ENCODE results near the gene USP37. TPM values are rescaled to one million over a fixed set of nuclear protein-coding genes. Genes with fewer than 3 reads are reported as not detected.

Gene USP37
- total RNA-seq, 1 experiment from 2014 or later = 15.9 TPM

- DNase-seq (ENCODE audit: low read depth) = no peak
Observed at GRCh38 chr2:218474527-218474926, 93.6 kb downstream of the USP37 start.

GRCh38 chr2:218472988-218473387 is 95.2 kb downstream of the USP37 start:
- no peak for DNase-seq (ENCODE audit: low read depth)

GRCh38 chr2:218471982-218472381 is 96.2 kb downstream of the USP37 start:
- no peak for DNase-seq (ENCODE audit: low read depth)

DNA sequence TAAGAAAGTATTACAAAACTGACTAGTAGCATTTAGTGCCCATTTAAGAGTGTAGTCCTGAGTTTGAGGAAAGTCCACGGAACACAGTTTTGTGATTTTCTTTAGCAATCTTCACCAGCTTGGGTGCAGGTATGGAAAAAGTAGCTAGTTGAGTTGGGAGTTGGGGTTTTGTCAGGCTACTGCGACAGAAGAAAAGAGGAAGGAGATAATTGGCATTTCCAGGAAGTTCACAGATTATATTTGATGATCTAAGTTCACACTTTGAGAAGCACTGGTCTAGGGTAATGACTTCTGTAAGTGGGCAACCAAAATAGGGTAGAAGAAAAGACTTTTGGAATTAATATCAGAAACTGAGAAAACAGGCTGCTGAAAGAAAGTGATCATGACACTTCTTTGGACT is 97.1 kb downstream of the USP37 start:
- DNase-seq (ENCODE audit: low read depth) = no peak

- DNase-seq (ENCODE audit: low read depth) = no peak
Observed at GRCh38 chr2:218470448-218470847, 97.7 kb downstream of the USP37 start.

DNA sequence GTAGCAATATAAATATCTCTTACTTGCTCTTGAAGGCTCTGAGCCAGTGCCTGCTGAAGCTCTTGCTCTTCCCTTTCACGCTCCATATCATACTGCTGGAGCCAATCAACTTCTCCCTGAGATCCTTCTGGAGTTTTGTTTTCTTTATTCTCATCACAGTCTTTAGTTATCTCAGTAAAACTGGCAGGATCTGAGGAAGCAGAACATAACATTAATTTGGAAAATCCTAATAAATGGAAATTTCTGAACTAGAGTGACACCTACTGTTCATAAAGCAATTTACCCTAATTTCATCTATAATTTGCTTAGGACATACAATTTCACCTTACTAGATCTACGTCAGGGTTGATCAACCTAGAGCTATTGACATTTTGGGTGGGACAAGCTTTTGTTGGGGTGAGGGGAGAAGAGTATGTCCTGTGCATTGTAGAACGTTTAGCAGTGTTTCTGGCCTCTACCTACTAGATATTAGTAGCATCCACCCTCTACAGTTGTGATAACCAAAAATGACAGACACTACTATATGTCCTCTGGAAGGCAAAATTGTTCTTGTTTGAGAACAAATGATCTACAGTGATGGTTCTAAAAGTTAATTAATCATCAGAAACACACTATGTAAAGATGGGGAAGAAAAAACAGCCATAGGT is 102.0 kb downstream of the USP37 start:
- peak; percentile 11 for DNase-seq (ENCODE audit: low read depth)

DNA sequence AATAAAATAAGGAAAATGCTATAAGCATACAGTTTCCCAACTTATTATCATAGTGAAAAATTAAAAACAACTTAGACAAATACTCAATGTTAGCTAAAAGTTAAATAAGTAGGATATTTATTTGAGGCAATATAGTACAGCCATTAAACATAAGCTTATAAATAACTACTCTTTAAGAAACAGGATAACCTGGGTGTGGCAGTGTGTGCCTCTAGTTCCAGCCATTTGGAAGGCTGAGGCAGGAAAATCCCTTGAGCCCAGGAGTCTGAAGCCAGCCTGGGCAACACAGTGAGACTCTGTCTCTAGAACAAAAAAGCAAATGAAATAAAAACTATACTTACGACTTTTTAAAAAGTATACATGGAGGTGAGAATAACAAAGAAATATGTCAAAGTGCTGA is 109.6 kb downstream of the USP37 start:
- DNase-seq (ENCODE audit: low read depth) = no peak

GRCh38 chr2:218456849-218457248 is 111.3 kb downstream of the USP37 start:
- no peak for DNase-seq (ENCODE audit: low read depth)

DNA sequence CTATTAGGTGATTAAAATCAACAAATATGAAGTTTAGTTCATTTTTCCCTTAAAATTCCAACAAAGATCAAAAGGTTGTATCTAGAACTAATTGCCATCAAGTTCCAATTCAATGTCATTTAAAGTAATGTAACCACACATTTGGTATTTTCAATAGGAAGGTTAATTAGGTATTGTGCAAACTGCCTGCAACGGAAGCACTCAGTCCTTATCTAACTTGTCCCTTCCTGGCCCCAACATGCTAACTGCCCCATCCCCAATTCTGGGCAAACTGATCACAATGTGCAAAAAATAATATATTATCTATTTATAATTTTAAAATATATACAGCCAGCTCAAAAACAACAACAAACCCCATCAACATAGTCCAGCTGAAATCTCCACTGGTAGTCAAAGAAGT is 116.1 kb downstream of the USP37 start:
- no peak for DNase-seq (ENCODE audit: low read depth)

- peak; percentile 79 for DNase-seq (ENCODE audit: low read depth)
Observed at GRCh38 chr2:218448934-218449333, 119.2 kb downstream of the USP37 start.

DNA sequence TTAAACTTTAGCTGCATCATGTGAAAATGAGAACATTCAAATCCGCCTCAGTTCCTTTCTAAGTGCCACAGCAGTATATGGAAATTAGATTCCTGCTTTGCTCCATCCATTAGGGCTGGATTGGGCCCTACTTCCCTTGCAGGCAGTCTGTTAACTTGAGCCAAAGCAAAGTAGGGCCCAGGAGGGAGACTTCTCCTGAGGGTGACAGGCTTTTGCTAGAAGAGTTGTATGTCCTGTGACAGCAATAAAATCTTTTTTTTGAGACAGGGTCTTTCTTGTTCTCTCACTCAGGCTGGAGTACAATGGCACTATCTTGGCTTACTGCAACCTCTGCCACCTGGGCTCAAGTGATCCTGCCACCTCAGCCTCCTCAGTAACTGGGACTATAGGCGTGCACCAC is 121.1 kb downstream of the USP37 start:
- DNase-seq (ENCODE audit: low read depth) = no peak

GRCh38 chr2:218446547-218446946 is 121.6 kb downstream of the USP37 start:
- no peak for DNase-seq (ENCODE audit: low read depth)

DNA sequence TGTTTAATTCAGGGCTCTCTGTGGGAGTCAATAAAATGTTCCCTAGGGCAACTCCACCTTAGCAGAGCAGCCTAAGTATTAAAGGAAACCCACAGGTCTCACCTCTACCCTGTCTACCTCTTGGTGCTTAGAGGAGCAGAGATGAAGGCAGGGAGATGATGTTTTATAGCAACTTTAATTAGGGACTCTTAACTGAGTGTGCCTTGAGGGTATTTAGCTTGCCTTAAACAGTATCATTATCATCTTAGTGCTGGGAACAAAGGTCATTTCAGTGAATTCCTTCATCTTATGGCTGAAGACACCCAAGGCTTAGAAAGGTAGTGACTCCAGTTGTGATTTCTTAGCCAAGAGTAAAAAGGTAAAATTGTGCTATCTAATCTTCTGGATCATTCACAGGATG is 122.5 kb downstream of the USP37 start:
- peak; percentile 48 for DNase-seq (ENCODE audit: low read depth)

DNA sequence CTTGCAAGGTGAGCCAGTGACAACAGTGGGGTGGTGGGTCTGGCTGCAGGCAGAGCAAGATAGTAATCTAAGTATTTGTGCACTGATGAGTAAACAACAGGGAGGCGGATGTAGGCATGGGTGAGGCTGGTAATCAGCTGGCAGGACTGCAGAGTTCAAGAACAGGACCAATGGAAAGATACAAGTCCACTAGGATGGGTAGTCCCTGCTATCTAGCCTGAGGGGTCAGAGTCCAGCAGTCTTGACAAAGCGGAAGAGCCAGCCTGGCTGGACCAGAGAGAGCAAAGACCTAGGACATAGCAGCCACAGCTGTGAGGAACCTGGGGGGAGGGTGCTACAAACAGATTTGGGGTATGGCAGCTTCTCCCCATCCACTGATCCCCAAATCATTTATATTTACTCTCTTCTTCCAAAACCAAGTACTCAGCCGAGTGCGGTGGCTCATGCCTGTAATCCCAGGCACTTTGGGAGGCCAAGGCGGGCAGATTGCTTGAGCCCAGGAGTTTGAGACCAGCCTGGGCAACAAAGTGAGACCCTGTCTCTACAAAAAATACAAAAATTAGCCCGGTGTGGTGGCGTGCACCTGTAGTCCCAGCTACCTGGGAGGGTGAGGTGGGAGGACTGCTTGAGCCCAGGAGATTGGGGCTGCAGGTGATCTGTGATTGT is 123.3 kb downstream of the USP37 start:
- peak; percentile 64 for DNase-seq (ENCODE audit: low read depth)

DNA sequence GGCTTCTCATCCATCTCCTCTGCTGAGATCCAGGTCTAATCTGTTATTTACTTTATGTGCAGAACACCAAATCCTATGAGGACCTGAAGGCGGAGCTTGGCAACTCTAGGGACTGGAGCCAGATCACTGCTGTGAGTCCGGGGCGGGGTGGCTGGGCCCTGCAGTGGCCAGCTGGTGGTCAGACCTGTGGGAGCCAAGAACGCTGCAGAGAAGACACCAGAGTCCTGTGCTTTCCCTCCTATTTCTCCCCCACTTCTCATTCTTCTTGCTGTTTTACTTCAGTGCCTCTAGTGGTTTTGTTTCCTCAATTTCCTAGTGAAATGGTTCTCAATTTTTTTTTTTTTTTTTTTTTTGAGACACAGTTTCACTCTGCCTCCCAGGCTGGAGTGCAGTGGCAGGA is 129.6 kb downstream of the USP37 start:
- DNase-seq (ENCODE audit: low read depth) = no peak

GRCh38 chr2:218437969-218438368 is 130.2 kb downstream of the USP37 start:
- no peak for DNase-seq (ENCODE audit: low read depth)

- no peak for DNase-seq (ENCODE audit: low read depth)
Observed at GRCh38 chr2:218436992-218437391, 131.2 kb downstream of the USP37 start.

DNA sequence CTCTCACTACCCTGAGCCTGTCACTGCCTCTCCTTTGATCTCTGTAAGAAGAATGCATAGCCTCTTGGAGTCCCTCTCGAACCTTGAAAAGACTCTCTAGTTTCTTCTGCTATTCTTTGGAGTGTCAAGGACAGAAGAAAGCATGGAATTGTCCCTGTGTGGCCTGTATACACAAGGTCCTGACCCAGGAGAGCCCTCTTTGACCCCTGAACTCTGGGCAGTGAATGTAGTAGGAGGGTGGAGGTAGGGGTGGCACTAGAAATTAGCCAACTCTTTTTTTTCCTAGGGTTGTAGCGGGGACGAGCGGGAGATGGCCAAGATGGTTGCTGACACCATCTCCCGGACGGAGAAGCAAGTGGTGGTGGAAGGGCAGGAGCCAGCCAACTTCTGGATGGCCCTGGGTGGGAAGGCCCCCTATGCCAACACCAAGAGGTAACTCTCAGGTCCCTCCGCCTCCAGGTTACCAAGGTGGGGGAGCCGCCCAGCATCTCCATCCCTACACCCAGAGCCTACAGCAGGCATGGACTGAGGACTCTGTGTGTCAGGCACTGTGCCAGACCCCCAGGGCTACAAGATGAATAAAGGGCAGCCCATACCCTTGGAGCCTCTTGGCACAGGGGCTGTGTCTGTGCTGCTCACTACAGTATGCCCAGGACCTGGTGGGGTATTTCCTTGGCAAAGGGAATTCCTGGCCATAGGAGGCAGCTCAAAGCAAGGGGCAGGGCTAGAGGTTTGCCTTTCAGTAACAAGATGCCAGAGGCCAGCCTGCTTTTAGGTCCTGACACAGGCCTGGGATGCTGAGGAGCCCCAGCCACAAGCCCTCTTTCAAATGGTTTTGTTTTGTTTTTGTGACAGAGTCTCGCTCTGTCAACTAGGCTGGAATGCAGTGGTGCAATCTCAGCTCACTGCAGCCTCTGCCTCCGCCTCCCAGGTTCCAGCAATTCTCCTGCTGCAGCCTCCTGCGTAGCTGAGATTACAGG is 132.9 kb downstream of the USP37 start:
- no peak for DNase-seq (ENCODE audit: low read depth)

DNA sequence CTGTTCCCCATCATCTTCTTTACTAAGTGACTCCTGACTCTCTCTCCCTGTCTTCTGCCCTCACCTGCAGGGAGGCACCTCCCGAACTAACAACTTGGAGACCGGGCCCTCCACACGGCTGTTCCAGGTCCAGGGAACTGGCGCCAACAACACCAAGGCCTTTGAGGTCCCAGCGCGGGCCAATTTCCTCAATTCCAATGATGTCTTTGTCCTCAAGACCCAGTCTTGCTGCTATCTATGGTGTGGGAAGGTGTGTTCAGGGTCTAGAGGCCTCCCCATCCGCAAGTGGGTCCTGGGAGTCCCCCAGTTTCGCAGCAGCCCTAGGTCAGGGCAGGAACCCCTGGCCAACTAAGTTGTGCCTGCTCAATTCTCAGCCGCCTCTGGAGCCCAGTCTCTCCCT is 133.7 kb downstream of the USP37 start:
- no peak for DNase-seq (ENCODE audit: low read depth)

DNA sequence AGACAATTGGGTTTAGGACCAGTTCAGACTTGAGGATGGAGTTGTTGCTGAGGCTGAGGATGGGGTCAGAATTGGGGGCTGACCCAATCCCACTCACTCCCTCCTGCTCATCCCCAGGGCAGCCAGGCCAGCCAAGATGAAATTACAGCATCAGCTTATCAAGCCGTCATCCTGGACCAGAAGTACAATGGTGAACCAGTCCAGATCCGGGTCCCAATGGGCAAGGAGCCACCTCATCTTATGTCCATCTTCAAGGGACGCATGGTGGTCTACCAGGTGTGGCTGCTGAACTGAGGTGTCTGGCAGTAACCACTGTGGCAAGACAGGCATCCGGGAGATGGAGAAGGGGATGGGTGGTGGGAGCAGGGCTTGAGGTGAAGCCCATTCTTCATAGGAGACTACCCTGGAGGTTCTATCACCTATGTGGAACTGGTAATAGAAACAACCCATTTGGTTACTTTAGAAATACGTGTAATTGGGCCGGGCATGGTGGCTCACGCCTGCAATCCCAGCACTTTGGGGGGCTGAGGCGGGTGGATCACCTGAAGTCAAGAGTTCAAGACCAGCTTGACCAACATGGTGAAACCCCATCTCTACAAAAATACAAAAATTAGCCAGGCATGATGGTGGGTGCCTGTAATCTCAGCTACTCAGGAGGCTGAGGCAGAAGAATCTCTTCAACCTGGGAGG is 135.3 kb downstream of the USP37 start:
- DNase-seq (ENCODE audit: low read depth) = no peak

GRCh38 chr2:218431878-218432277 is 136.3 kb downstream of the USP37 start:
- DNase-seq (ENCODE audit: low read depth) = no peak

DNA sequence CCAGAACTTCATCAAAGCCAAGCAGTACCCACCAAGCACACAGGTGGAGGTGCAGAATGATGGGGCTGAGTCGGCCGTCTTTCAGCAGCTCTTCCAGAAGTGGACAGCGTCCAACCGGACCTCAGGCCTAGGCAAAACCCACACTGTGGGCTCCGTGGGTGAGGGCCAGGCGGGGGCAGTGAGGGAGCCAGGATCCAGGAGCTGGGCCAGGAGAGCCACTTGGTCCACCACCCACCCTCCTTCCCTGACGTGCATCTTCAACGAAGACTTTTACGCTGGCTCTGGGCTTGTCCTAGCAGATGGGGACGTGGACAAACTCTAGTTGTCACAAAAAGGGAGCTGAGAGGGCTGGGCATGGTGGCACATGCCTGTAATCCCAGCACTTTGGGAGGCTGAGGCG is 137.4 kb downstream of the USP37 start:
- no peak for DNase-seq (ENCODE audit: low read depth)
